Fibroblast of lung (primary cell): ENCODE data around the gene CRELD1. TPM values are rescaled to one million over a fixed set of nuclear protein-coding genes. Genes with fewer than 3 reads are reported as not detected.

Experiments used
- DNase-seq, 2 donors: peaks; one replicate each; pipeline versions ENCODE4 v3.0.0 to v3.0.0-alpha.2; 2010; ENCODE audit warnings: low read depth in 2 of 2
- H2AFZ ChIP-seq: 2 replicates; pipeline ENCODE4 v1.5.1; 2012; ENCODE audit warnings: low read length, control low read depth, inconsistent platforms
- H3K27ac ChIP-seq: 2 replicates; pipeline ENCODE4 v1.5.1; 2011; ENCODE audit warnings: low read length, control low read depth; ENCODE audit not compliant: insufficient read depth
- H3K27me3 ChIP-seq: 2 replicates; pipeline ENCODE4 v1.5.1; 2011; ENCODE audit warnings: mild to moderate bottlenecking, low read length; ENCODE audit not compliant: control insufficient read depth, insufficient read depth
- H3K36me3 ChIP-seq: 2 replicates; pipeline ENCODE4 v1.5.1; 2011; ENCODE audit warnings: low read length; ENCODE audit not compliant: control insufficient read depth, insufficient read depth
- H3K4me1 ChIP-seq: 2 replicates; pipeline ENCODE4 v1.5.1; 2011; ENCODE audit warnings: low read length; ENCODE audit not compliant: control insufficient read depth, insufficient read depth; ENCODE audit errors: extremely low read depth
- H3K4me2 ChIP-seq: 2 replicates; pipeline ENCODE4 v1.5.1; 2011; ENCODE audit warnings: low read length, control low read depth; ENCODE audit not compliant: insufficient read depth; ENCODE audit errors: extremely low read depth
- H3K4me3 ChIP-seq, 4 experiments: fragments of 200-600 bp in 1 of 4; sonication (generic) in 1 of 4; replicated peaks in 1 of 4; 2 replicates each; pipeline ENCODE4 v1.5.1; 2011 to 2016; ENCODE audit warnings: low read length in 4 of 4, low read depth in 3 of 4, mild to moderate bottlenecking in 3 of 4, control low read depth in 2 of 4, inconsistent platforms in 1 of 4, mixed read lengths in 1 of 4; ENCODE audit not compliant: insufficient read depth in 1 of 4; ENCODE audit errors: control extremely low read depth in 1 of 4
- H3K79me2 ChIP-seq: 2 replicates; pipeline ENCODE4 v1.5.1; 2012; ENCODE audit warnings: mild to moderate bottlenecking, low read length, inconsistent platforms; ENCODE audit not compliant: control insufficient read depth, insufficient read depth
- H3K9ac ChIP-seq: 2 replicates; pipeline ENCODE4 v1.5.1; 2011; ENCODE audit warnings: mild to moderate bottlenecking, low read length, control low read depth; ENCODE audit not compliant: insufficient read depth
- H3K9me3 ChIP-seq: 2 replicates; pipeline ENCODE4 v1.5.1; 2012; ENCODE audit warnings: low read depth, low read length; ENCODE audit not compliant: control insufficient read depth, insufficient read depth
- H4K20me1 ChIP-seq: 2 replicates; pipeline ENCODE4 v1.5.1; 2011; ENCODE audit warnings: low read length; ENCODE audit not compliant: control insufficient read depth, insufficient read depth; ENCODE audit errors: extremely low read depth
- CTCF ChIP-seq, 2 donors: IDR thresholded peaks in 1 of 2; conservative IDR thresholded peaks in 1 of 2; 1 replicate in 1 of 2; 2 replicates in 1 of 2; pipeline ENCODE4 v1.5.1; 2011 to 2012; ENCODE audit warnings: low read length in 2 of 2, control low read depth in 1 of 2, inconsistent platforms in 1 of 2, low read depth in 1 of 2, mild to moderate bottlenecking in 1 of 2
- EZH2 ChIP-seq: IDR thresholded peaks from 2 replicates; pipeline ENCODE4 v1.5.1; 2012; ENCODE audit warnings: low read length, control low read depth, mild to moderate bottlenecking; ENCODE audit errors: missing control alignments
- polyA plus RNA-seq, 2 donors: library from polyadenylated mRNA; depleted of rRNA in 1 of 2; stranded (reverse) in 1 of 2; unstranded in 1 of 2; fragments of >200 nt; gene quantifications; 2 replicates each; pipeline ENCODE4 v1.2.1, GENCODE V29; 2011 to 2012; ENCODE audit warnings: missing spikeins in 1 of 2
- total RNA-seq: library from RNA; depleted of rRNA; stranded (reverse); fragments of >200 nt; gene quantifications from 2 replicates; pipeline ENCODE4 v1.2.1, GENCODE V29; 2014

Gene CRELD1
- total and polyA plus RNA-seq, 2 donors (not counting 1 experiment from before 2014, with no cell fraction given), result 23.8 to 50.2 TPM

- no peak for TF ChIP-seq EZH2
- no peak for TF ChIP-seq CTCF (conservative IDR thresholded peaks at IDR 0.05 in 1 of 2, IDR thresholded peaks at IDR 0.05 in 1 of 2; ENCODE audit: low read depth in 1 of 2, low read length in 2 of 2)
- no peaks in the 10 kb centered on the region for H3K79me2 ChIP-seq
- H3K27ac ChIP-seq, result no peak overlapping the region
- H3K9ac ChIP-seq, result no peak overlapping the region
- no peak for DNase-seq
- no peaks in the 10 kb centered on the region for H3K27me3 ChIP-seq
- H3K4me3 ChIP-seq, result no peak overlapping the region
- no peak overlapping the region for H2AFZ ChIP-seq
- H3K9me3 ChIP-seq, result no peaks in the 10 kb centered on the region
- peaks cover 4% of the 10 kb centered on the region for H3K4me1 ChIP-seq
- H4K20me1 ChIP-seq, result no peaks in the 10 kb centered on the region
- H3K36me3 ChIP-seq, result no peaks in the 10 kb centered on the region
- H3K4me2 ChIP-seq, result no peak overlapping the region
Measured at GRCh38 chr3:9949626-9950025, 16.0 kb downstream of the CRELD1 start.

DNA sequence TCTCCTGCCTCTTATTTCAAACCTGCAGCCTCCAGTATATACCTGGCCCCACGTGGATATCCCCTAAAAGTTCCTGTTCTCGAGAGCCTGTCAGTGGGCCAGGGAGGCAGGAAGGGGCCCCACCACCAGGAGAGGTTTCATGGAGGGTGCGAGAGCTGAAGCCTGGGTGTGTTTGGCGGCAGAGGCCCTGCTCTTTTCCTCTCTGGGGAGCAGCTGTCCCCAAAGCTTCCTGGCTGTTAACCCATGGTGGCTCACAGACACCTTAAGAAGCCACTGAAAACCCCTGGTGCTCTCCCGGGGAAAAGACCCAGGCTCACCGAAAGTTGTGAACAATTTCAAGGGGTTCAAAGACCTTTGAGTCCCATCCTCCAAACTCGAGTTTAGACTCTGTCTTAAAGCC, 17.5 kb downstream of the CRELD1 start:
- peaks cover 10% of the 10 kb centered on the region for H3K4me1 ChIP-seq
- no peak overlapping the region for H3K27ac ChIP-seq
- no peak for DNase-seq
- peak overlapping the region in 2 of 4 experiments; percentile 69 to 74 for H3K4me3 ChIP-seq
- H3K36me3 ChIP-seq, result no peaks in the 10 kb centered on the region
- H2AFZ ChIP-seq, result no peak overlapping the region
- TF ChIP-seq CTCF (conservative IDR thresholded peaks at IDR 0.05 in 1 of 2, IDR thresholded peaks at IDR 0.05 in 1 of 2; ENCODE audit: low read depth in 1 of 2, low read length in 2 of 2) (no peak), EZH2 (no peak)
- H3K4me2 ChIP-seq, result peak overlapping the region; percentile 83
- no peak overlapping the region for H3K9ac ChIP-seq
- no peaks in the 10 kb centered on the region for H3K79me2 ChIP-seq
- H4K20me1 ChIP-seq, result no peaks in the 10 kb centered on the region
- H3K9me3 ChIP-seq, result no peaks in the 10 kb centered on the region
- H3K27me3 ChIP-seq, result no peaks in the 10 kb centered on the region

GRCh38 chr3:9951598-9951961, 17.9 kb downstream of the CRELD1 start:
- Histone ChIP-seq H3K4me3 (peak overlapping the region; percentile 22 to 74 (median 50)), H3K4me1 (peaks cover 10% of the 10 kb centered on the region), H2AFZ (no peak overlapping the region), H4K20me1 (no peaks in the 10 kb centered on the region), H3K36me3 (no peaks in the 10 kb centered on the region), H3K4me2 (peak overlapping the region; percentile 83), H3K79me2 (no peaks in the 10 kb centered on the region), H3K9ac (no peak overlapping the region), H3K9me3 (no peaks in the 10 kb centered on the region), H3K27me3 (no peaks in the 10 kb centered on the region), H3K27ac (no peak overlapping the region)
- no peak for DNase-seq
- no peak for TF ChIP-seq EZH2
- TF ChIP-seq CTCF (conservative IDR thresholded peaks at IDR 0.05 in 1 of 2, IDR thresholded peaks at IDR 0.05 in 1 of 2; ENCODE audit: low read depth in 1 of 2, low read length in 2 of 2), result no peak
